ENCODE measurements around the gene RNF43.

GRCh38 chr17:58396173-58396572, 21.2 kb downstream of the RNF43 start:
- no peak for TF ChIP-seq CTCF (conservative IDR thresholded peaks at IDR 0.05; ENCODE audit: low read depth, low read length)
- no peak for TF ChIP-seq EZH2 (IDR thresholded peaks at IDR 0.05; ENCODE audit: low read length, unreplicated experiment)

Data from PC-3 (cell line).